Ovary (tissue), 3 donors: ENCODE measurements around the gene ACSM2A.
"Not testable (repeated sequence)": the region's sequence is repeated elsewhere in the genome, so short reads cannot be mapped to it uniquely, and the experiment has no call there.

Source experiments
- EP300 ChIP-seq: sonication (generic); formaldehyde crosslinking; IDR thresholded peaks from one replicate; pipeline ENCODE4 v1.6.1; 2017; ENCODE audit warnings: antibody characterized with exemption
- TF ChIP-seq, protein P1 (sequence below), 3 donors: fragments of 450-650 bp in 2 of 3; fragments of 200-600 bp in 1 of 3; IDR thresholded peaks; one replicate each; pipeline versions ENCODE4 v1.5.1 to v1.8.0; 2016 to 2022; ENCODE audit warnings: antibody characterized with exemption in 3 of 3, mild to moderate bottlenecking in 1 of 3
- donor health status: DM: no; HTN: no; CAD: no.

DNA sequence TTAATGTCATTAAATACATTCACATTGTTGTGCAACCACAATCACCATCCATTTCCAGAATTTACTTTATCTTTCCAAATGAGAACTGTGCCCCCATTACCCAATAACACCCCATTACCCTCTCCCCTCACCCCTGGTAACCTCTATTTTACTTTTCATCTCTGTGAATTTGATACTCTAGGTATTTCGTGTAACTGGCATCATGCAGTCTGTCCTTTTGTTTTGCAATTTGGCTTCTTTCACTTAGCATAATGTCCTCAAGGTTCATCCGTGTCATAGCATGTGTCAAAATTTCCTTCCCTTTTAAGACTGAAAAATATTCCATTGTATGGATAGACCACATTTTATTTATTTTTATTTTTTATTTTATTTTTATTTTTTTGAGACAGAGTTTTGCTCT lies 29.6 kb upstream of the ACSM2A start:
- TF ChIP-seq, protein P1, sequence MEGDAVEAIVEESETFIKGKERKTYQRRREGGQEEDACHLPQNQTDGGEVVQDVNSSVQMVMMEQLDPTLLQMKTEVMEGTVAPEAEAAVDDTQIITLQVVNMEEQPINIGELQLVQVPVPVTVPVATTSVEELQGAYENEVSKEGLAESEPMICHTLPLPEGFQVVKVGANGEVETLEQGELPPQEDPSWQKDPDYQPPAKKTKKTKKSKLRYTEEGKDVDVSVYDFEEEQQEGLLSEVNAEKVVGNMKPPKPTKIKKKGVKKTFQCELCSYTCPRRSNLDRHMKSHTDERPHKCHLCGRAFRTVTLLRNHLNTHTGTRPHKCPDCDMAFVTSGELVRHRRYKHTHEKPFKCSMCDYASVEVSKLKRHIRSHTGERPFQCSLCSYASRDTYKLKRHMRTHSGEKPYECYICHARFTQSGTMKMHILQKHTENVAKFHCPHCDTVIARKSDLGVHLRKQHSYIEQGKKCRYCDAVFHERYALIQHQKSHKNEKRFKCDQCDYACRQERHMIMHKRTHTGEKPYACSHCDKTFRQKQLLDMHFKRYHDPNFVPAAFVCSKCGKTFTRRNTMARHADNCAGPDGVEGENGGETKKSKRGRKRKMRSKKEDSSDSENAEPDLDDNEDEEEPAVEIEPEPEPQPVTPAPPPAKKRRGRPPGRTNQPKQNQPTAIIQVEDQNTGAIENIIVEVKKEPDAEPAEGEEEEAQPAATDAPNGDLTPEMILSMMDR (IDR thresholded peaks at IDR 0.05), result not testable (repeated sequence)
- TF ChIP-seq EP300, result not testable (repeated sequence)
